A204.1 (cell line): ENCODE results near the gene FMNL2.
A peak's percentile ranks its signal among the peaks of the same experiment; 100 is the strongest.
"Not testable (repeated sequence)": the region's sequence is repeated elsewhere in the genome, so short reads cannot be mapped to it uniquely, and the experiment has no call there.

Experiments
- FAIRE-seq: peaks from 2 replicates; lab custom pipeline; 2012; peaks lifted over from hg19 to GRCh38; lab: Jason Lieb, UNC

Gene FMNL2

DNA sequence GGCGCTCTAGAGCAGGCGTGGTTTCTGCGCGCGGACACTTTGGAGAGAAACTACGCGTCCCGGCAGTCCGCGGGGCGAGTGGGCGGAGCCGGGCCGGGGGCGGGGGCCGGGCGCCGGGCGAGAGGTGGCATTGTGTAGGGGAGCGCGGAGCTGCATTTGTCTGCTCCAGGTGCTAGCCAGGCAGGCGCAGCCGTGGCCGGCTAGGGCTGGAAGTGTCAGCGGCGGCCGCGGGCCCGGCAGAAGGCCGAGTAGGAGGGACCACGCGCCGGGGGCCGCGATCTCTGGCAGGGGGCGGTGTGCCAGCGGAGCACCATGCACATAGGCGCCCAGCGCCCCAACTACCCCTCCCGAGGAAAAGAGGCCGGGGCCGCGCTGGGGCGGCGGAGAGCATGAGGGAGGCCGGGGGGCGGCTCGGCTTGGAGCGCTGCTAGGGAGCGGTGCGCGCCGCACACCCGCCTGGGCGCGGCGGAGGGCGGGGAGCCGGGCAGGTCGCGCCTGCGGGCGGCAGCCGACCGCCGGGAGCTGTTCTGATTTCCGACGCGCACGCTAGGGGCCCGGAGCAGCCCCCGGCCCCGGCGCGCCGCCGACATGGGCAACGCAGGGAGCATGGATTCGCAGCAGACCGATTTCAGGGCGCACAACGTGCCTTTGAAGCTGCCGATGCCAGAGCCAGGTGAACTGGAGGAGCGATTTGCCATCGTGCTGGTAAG is at the start of gene FMNL2:
TSS of gene FMNL2 (plus strand) at position 159 of the 710 bp plus-strand sequence.
- FAIRE-seq = no peak

DNA sequence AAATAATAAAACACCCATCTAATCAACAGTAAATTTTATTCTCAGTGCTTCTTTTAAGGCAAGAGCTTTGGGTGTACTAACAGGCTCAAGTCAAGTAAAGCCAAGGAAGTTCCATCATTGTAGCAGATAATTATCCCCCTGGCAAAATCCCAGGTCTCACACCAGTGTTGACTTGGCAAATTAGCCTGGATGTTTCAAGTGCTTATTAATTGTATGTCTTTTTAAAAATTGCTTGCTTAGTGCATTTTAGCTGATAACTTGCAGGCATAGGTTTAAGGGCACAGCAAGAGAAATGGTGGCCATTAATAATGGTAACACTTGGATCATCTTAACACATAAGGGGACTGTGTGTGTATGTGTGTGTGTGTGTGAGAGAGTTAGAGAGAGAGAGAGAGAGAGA is 42.0 kb upstream of the FMNL2 start:
- FAIRE-seq = no peak

DNA sequence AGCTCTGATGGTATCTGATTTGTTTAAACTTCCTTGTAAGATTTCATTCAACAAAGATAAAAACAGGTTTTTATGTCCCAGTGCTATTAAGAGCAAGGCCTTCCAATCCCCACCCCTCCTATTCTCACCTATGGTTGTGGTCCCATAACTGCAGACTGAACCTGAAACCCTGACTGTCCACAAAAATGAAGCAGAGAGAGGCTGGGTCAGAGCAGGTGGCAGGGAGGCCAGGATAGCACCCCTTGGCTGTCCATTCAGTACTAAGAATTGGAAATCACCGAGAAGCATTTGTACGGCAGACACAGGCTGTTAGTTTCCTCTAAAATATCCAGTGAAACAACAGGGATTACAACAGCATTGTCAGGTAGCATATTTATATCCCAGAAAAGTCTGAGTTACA is 37.3 kb upstream of the FMNL2 start:
- no peak for FAIRE-seq

DNA sequence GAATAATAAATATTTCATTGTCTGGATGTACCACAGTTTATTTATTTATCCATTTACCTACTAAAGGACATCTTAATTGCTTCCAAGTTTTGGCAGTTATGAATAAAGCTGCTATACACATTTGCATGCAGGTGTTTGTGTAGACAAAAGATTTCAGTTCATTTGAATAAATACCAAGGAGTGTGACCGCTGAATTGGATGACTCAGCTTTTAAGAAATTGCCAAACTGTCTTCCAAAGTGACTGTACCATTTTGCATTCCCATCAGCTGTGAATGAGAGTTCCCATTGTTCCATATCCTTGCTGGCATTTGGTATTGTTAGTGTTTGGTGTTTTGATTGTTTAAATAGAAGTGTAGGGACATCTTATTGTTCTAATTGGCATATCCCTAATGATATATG is 36.2 kb upstream of the FMNL2 start:
- no peak for FAIRE-seq

DNA sequence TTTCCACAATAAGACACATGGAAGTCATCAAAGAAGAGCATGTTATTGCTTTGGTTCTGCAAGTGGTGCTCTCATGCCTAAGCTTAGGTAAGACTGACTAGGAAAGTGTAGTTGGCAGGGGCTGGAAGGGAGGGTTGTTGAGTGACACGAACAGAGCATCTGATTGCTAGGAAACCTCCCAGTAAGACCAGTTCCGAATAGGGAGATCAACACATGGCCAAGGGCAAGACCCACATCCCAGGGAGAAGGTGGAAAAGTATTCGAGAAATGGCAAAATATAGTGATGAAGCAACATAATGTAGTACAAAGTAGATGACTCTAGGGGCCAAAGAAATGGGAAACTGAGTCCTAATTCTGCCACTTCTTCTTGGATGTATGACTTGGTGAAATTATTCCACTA is 33.8 kb upstream of the FMNL2 start:
- no peak for FAIRE-seq

DNA sequence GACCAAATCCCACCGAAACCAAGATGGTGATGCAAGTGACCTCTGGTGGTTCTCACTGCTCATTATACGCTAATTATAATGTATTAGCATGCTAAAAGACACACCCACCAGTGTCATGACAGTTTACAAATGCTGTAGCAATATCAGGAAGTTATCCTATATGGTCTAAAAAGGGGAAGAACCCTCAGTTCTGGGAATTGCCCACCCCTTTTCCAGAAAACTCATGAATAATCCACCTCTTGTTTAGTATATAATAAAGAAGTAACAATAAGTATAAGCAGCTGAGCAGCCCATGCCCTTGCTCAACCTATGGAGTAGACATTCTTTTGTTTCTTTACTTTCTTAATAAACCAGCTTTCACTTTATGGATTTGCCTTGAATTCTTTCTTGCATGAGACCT is 31.0 kb upstream of the FMNL2 start:
- FAIRE-seq = no peak

DNA sequence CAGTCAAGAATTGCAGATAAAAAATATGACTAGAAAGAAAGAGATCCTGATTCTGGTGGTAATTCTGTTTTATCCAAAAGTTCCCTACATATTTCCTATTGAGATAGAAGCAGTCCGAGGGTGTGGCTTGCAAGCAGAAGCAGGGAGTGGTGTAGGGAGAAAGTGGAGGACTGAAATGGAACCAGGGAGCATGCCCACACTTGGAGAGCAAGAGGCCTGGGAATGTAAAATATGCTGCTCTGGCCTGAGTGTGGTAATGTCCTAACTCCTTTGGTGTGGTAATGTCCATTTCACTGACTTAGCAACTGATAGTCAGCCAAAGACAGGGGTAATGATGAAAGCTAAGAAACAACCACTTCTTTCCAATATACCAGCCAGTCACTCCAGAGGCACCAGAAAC is 30.1 kb upstream of the FMNL2 start:
- FAIRE-seq = no peak

DNA sequence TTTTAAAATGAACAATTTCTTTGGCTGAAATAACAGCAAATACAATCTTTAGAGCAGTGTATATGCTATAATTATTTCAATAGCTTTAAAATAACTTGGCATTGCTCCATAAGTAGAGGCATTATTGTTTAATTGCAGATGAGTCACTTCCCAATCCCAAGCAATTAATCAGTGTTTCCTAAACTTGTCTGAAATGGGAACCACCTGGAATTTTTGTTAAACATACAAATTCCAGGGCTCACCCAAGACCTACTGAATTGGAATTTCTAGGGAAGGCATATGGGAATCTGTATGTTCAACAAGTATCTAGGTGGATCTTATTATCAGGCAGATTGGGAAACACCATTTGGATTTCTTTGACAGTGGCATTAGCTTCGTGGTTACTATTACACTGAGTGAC is 27.1 kb upstream of the FMNL2 start:
- no peak for FAIRE-seq

DNA sequence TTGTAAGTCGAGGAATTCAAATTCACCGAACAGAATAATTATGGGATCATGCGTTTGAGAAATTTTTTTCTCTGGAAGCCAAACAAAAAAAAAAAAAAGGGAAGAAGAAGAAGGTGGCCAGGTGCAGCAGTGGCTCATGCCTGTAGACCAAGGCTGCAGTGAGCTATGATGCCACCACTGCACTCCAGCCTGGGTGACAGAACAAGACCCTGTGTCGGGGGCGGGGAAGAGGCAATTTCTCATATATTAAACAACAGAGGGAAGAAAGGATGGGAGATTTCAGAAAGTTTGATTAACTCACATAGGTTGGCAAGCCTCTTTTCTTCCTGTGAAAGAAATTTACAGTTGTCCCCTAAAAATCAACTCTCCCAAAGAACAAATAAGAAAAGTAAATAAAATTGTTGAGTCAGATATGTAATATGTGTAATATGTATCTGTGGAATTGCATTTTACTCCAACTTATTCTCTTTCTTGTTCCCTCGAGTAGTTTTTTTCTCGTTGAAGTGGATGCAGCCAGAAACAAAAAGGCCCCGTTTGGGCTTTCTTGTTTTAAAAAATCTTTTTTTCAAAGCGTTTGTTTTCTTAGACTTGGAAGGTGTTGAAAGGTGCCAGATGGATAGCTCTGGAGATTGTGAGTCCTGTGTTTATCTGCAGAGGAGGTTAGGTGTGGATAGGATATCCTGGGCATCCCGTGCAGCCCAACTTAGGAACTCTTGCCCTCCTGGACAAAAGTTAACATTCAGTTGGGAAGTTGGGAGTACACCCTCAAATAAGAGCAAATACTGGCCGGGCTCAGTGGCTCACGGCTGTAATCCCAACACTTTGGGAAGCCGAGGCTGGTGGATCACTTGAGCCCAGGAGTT is 25.4 kb upstream of the FMNL2 start:
- FAIRE-seq = no peak

DNA sequence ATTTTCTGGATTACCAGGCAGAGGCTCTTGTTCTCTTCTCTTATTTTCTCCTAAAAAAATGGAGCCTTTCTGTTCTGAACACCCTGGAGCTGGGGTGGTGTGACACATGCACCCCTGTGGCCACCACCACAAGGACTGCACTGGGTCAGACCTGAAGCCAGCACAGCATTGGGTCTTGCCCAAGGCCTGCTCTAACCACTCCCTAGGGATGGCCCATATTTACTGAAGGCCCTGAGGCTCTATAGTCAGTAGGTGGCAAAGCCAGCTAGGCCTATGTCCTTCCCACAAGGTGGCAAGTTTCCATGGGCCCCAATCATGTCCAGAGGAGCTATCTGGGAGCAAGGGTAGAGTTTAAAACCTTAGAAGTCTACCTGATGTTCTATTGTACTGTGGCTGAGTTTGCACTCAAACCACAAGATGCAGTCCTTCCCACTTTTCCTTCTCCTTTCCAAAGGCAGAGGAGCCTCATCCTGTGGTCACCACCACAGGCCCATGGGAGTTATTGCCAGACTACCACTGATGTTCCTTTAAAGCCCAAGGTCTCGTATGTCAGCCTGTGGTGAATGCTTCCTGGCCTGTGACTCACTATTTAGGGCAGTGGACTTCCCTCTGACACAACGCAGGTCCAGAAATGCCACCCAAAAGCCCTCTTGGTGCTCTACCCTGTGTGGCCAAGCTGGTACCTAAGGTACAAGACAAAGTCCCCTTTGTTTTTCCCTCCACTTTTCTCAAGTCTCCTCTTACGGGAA is 15.0 kb upstream of the FMNL2 start:
- FAIRE-seq = no peak

DNA sequence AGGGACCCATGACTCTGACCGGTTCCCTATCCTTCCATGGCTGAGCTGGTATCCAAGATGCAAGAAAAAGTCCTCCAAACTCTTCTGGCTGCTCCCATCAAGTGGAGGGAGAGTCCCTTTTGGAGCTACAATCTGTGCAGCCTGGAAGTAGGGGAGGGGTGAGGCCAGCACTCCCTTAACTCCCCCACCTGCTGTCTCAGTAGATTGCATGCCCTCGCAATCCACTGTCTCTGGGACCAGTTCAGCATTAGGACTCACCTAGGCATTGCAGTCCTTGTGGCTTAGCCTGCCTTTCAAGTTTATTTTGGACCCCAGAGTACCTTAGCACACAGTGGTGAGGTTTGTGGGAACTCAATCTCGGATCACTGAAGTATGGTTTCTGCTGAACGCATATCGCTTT is 14.2 kb upstream of the FMNL2 start:
- no peak for FAIRE-seq

DNA sequence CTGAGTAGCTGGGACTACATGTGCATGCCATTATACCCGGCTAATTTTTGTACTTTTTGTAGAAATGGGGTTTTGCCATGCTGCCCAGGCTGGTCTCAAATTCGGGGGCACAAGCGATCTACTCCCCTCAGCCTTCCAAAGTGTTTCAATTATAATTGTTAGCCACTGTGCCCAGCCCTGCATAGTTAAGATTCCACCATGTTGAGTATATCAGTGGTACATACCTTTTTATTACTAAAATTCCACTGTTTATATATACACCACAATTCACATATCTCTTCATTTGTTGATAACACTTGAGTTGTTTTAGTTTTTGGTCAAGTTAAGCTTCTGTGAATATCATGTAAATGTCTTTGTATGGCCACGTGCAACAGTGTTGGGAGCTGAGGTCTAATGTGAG is 12.8 kb upstream of the FMNL2 start:
- FAIRE-seq = no peak

DNA sequence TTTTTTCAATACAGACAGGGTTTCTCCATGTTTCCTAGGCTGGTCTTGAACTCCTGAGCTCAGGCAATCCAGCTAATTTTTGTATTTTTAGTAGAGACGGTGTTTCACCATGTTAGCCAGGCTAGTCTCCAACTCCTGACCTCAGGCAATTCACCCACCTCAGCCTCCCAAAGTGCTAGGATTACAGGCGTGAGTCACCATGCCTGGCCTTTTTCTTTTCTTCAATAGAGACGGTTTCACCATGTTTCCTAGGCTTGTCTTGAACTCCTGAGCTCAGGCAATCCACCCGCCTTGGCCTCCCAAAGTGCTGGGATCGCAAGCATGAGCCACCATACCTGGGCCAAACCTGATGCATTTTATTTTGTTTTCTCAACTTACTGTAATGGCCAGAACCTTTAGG is 9.8 kb upstream of the FMNL2 start:
- FAIRE-seq = not testable (repeated sequence)

DNA sequence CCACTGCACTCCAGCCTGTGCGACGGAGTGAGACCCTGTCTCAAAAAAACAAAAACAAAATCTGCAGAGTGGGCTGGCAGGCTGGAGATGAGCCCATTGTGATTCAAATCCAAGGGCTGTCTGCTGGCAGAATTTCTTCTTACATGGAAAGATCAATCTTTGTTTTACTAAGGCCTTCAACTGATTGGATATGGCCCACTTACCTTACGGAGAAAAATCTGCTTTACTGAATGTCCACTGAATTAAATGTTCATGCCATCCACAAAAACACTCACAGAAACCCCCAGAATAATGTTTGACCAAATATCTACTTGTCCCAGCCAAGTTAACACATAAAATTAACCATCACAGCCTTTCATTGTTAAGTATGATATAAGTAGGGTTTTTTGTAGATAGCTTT is 8.3 kb upstream of the FMNL2 start:
- no peak for FAIRE-seq

DNA sequence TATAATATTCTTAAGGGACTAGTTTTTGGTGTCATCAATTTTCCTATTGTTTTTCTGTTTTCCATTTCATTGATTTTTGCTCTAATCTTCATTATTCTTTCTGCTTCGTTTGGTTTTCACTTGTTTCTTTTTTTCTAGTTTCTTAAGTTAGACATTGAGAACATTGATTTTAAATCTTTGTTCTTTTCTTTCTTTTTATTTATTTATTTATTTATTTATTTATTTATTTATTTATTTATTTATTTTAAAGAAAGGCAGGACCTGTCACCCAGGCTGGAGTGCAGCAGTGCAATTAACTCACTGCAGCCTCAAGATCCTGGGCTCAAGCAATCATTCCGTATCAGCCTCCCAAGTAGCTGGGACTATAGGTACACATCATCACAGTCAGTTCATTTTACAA is 7.0 kb upstream of the FMNL2 start:
- FAIRE-seq = peak; percentile 55

DNA sequence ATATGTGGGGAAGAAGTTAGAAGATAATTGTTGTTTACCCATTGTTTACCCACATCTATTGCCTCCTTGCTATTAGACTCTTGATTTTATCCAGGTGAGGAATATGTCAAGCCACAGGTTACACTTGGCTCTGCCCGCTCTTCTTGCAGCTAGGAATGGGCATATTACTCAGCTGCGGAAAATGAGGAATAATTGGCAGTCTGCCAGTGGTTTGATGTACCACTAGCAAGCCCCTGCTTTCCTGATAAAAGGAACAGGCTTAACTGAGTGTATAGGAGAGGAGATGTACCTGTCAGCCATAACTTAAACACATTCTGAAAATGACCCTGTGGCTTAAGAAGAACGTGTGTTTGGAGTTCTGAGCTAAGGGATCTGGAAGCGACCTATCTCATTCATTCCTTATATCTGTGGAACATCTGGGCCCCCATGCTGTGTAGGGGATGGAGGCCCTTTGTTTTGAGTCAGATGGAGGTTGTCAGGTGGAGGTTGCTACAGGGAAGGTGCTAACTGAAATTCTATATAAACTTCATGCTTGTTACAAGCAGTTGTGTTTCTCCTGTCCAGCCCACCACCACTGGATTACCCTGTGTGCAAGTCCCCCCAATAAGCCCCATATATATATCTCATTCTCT is 4.6 kb upstream of the FMNL2 start:
- no peak for FAIRE-seq

DNA sequence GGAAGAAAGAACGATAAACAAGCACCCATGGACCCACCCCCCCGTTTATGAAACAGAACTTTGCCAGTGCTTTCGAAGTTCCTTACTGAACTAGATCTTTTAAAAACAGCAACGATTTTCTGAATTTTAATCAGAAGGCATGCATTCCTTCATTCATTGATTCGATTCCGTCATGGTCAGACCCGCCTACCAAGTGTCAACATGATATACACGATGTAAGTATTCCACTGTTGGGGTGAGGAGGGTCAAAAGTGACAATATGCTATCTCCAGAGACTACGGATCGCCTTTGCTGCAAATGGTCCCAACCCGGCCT is 316 bp upstream of the FMNL2 start:
- FAIRE-seq = no peak

DNA sequence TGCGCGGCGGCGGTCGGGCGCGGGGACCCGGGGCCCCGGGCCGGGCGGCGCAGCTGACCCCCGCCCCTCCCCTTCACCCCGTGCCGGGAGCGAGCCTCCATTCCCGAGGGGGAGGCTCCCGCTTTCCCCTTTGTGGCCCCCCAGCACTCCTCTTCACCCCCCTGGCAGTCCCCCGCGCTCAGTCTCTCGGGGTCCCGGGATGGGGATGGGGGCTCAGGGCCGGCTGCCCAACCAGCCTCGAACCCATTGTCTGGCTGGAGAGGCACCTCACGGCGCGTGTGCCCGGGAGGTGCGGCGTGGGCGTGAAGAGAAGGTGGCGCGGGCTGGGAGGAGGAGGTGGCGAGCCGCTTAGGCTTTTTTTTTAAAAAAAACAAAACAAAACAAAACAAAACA is 748 bp downstream of the FMNL2 start:
- FAIRE-seq = no peak

DNA sequence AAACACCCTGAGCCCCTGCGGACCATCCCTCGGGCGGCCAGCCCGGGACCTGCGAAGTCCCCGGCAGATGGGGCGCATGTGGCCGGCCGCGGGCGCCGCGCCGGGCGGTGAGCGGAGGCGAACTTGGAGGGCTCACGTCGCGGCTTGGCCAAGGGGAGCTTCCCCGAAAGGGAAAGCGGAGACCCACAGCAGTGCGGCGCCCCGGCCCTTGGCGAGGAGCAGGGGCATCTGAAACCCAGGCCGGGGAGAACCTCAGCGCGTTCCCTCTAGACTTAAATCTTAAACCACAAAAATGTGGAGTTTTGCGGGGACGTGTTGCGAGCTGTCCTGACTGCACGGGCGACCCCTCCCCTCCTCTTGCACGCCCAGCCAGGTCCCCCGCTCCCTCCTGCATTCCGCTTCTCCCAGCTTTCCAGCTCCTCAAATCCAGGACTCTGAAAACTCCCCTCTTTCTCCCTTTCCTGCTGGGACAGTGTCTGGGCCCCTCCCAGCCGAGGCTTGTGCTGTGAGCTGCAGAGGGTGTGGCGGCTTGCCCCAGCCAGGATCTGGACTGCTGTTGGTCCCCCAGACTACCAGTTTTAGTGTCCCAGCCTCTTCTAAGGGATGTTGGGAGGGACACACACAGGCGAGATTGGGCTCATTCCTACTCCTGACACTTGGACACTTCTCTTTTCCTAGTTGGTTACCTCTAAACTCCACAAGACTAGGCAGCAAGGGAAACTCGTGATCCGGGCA is 1.3 kb downstream of the FMNL2 start:
- FAIRE-seq = no peak

DNA sequence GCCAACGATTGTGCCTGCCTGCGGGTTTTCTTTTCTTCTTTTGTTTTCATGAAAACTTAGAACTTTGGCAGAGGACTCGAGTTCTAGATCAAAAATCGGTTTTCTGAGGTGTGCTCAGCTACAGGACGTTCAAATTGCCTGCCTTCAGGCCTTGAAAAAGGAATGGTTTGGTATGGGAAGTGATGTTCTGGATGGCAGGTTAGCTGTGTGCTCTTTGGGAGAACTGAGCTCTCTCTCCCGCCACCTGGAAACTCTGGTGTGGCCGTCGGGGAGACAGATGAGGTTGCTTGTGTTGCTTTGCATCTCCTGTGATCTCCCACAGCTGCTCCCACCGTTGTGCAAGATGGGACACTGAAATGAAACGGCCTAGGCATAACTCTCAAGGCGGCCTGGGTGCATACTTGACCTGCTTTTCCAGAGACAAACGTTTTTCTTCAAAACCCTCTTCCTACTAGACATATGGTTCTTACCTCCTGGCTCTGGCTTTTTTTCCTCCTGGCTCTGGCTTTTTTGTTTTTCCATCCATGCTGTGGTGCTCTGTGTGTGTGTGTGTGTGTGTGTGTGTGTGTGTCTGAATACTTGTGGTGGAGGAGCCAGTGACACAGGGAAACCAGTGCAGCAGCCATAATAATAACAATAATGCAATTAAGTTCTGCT is 2.0 kb downstream of the FMNL2 start:
- no peak for FAIRE-seq

DNA sequence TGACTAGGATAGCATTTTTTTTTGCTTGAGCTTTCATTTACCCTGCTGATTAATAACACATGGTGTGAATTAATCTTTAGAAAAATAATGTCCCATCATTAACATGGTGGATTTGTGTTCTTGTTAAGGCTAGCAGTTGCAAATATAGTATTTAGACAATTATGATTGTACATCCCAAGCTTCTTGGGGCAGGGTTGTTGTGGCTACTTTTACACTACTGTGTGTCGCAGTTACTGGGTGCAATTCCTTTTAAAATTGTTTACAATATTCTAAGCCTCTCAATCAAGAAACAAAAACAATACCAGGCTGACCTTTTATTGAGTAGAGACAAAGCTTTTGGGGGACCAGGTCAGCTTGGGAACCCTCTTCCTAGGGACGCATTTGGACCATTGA is 2.5 kb downstream of the FMNL2 start:
- FAIRE-seq = no peak
